IMR-90 (cell line): Measurements from ENCODE around the gene ZFYVE28. TPM values are rescaled to one million over a fixed set of nuclear protein-coding genes. Genes with fewer than 3 reads are reported as not detected.
A peak's percentile ranks its signal among the peaks of the same experiment; 100 is the strongest.

Source experiments
- ATAC-seq: fragments of 200-7000 bp; cut with Tn5 transposase; 2 replicates; pipeline ENCODE4 v1.9.1; 2020; ENCODE audit warnings: low read depth, mild to moderate bottlenecking, moderate library complexity
- BruUV-seq: library from RNA; stranded (reverse); fragments of 400-500 nt; replicated peaks from 2 replicates; lab custom pipeline; 2021; lab: Mats Ljungman, UMichigan
- CTCF ChIA-PET: fragments of 300-600 bp; formaldehyde crosslinking; extraction: SDS; loops from one replicate; lab custom pipeline; 2021; ENCODE audit warnings: antibody characterized with exemption; lab: Yijun Ruan, JAX
- POLR2A ChIA-PET: fragments of 300-600 bp; sonication (Branson Sonifier 250); formaldehyde crosslinking; loops from one replicate; lab custom pipeline; 2022; ENCODE audit warnings: antibody characterized with exemption; ENCODE audit not compliant: unreplicated experiment; lab: Charles Lee
- DNase-seq: peaks from one replicate; pipeline ENCODE4 v3.0.0; 2013
- H2AFZ ChIP-seq: replicated peaks from 2 replicates; pipeline ENCODE3; 2013; ENCODE audit warnings: low read length, mild to moderate bottlenecking; ENCODE audit not compliant: poor library complexity
- H2AK5ac ChIP-seq: 2 replicates; pipeline ENCODE4 v1.6.1; 2013; ENCODE audit warnings: low read depth, low read length, inconsistent platforms
- H2AK9ac ChIP-seq: replicated peaks from 2 replicates; pipeline ENCODE3; 2013; ENCODE audit warnings: mild to moderate bottlenecking, low read depth, low read length, moderate library complexity; ENCODE audit not compliant: poor library complexity
- H2BK120ac ChIP-seq: 2 replicates; pipeline ENCODE4 v1.6.1; 2013; ENCODE audit warnings: low read depth, low read length, inconsistent platforms
- H2BK15ac ChIP-seq: 3 replicates; pipeline ENCODE4 v1.6.1; 2013; ENCODE audit warnings: low read depth, low read length, inconsistent platforms
- H2BK20ac ChIP-seq: 2 replicates; pipeline ENCODE4 v1.6.1; 2013; ENCODE audit warnings: low read depth, mild to moderate bottlenecking, inconsistent platforms, low read length, moderate library complexity
- H2BK5ac ChIP-seq: 2 replicates; pipeline ENCODE4 v1.6.1; 2013; ENCODE audit warnings: mild to moderate bottlenecking, low read depth, low read length, inconsistent platforms; ENCODE audit not compliant: poor library complexity, severe bottlenecking
- H3K14ac ChIP-seq: replicated peaks from 2 replicates; pipeline ENCODE4 v1.6.1; 2013; ENCODE audit warnings: low read depth, low read length, inconsistent platforms
- H3K18ac ChIP-seq: 2 replicates; pipeline ENCODE4 v1.6.1; 2013; ENCODE audit warnings: low read depth, low read length, control low read depth
- H3K23ac ChIP-seq: 2 replicates; pipeline ENCODE4 v1.6.1; 2013; ENCODE audit warnings: low read depth, low read length, inconsistent platforms
- H3K27ac ChIP-seq: 2 replicates; pipeline ENCODE4 v1.5.1; 2013; ENCODE audit warnings: mild to moderate bottlenecking, control low read depth, low read length; ENCODE audit not compliant: insufficient read depth
- H3K27me3 ChIP-seq: 2 replicates; pipeline ENCODE4 v1.6.1; 2013; ENCODE audit warnings: low read length; ENCODE audit not compliant: control insufficient read depth, insufficient read depth
- H3K36me3 ChIP-seq: 2 replicates; pipeline ENCODE4 v1.6.1; 2013; ENCODE audit warnings: low read length, mixed read lengths; ENCODE audit not compliant: control insufficient read depth, insufficient read depth
- H3K4ac ChIP-seq: 2 replicates; pipeline ENCODE4 v1.6.1; 2013; ENCODE audit warnings: low read depth, low read length, inconsistent platforms
- H3K4me1 ChIP-seq: 2 replicates; pipeline ENCODE4 v1.6.1; 2013; ENCODE audit warnings: low read length, mixed read lengths; ENCODE audit not compliant: control insufficient read depth, insufficient read depth
- H3K4me2 ChIP-seq: 2 replicates; pipeline ENCODE4 v1.6.1; 2013; ENCODE audit warnings: low read depth, mild to moderate bottlenecking, control low read depth, low read length, moderate library complexity
- H3K4me3 ChIP-seq: 2 replicates; pipeline ENCODE4 v1.5.1; 2013; ENCODE audit warnings: low read depth, mild to moderate bottlenecking, control low read depth, low read length, moderate library complexity; ENCODE audit not compliant: insufficient read depth
- H3K56ac ChIP-seq: 2 replicates; pipeline ENCODE4 v1.6.1; 2013; ENCODE audit warnings: low read length, inconsistent platforms; ENCODE audit not compliant: insufficient read depth; ENCODE audit errors: extremely low read depth
- H3K79me1 ChIP-seq, 2 experiments: 2 replicates each; pipeline ENCODE4 v1.6.1; 2013; ENCODE audit warnings: low read length in 2 of 2, inconsistent platforms in 1 of 2, low read depth in 1 of 2
- H3K9ac ChIP-seq: 2 replicates; pipeline ENCODE4 v1.6.1; 2013; ENCODE audit warnings: low read depth, low read length, control low read depth
- H3K9me1 ChIP-seq: 2 replicates; pipeline ENCODE4 v1.6.1; 2013; ENCODE audit warnings: low read length, inconsistent platforms; ENCODE audit not compliant: insufficient read depth
- H3K9me3 ChIP-seq: 2 replicates; pipeline ENCODE4 v1.6.1; 2013; ENCODE audit warnings: low read length; ENCODE audit not compliant: control insufficient read depth, insufficient read depth
- H4K20me1 ChIP-seq: 2 replicates; pipeline ENCODE4 v1.6.1; 2013; ENCODE audit warnings: low read length, inconsistent platforms; ENCODE audit not compliant: insufficient read depth
- H4K5ac ChIP-seq: 2 replicates; pipeline ENCODE4 v1.6.1; 2013; ENCODE audit warnings: mild to moderate bottlenecking, low read depth, low read length, control low read depth
- H4K8ac ChIP-seq, 2 experiments: 2 replicates each; pipeline ENCODE4 v1.6.1; 2013; ENCODE audit warnings: low read depth in 2 of 2, low read length in 2 of 2, control low read depth in 1 of 2, inconsistent platforms in 1 of 2
- H4K91ac ChIP-seq: 2 replicates; pipeline ENCODE4 v1.6.1; 2013; ENCODE audit warnings: low read depth, low read length, inconsistent platforms; ENCODE audit not compliant: insufficient read depth
- CEBPB ChIP-seq: IDR thresholded peaks from 2 replicates; pipeline ENCODE4 v1.6.1; 2012; ENCODE audit warnings: low read depth, low read length, improper control_type of control experiment
- MAFK ChIP-seq: IDR thresholded peaks from 2 replicates; pipeline ENCODE4 v1.6.1; 2012; ENCODE audit warnings: low read depth, low read length, improper control_type of control experiment
- MAZ ChIP-seq: IDR thresholded peaks from 2 replicates; pipeline ENCODE4 v1.6.1; 2012; ENCODE audit warnings: low read depth, mild to moderate bottlenecking, low read length, improper control_type of control experiment, moderate library complexity, borderline replicate concordance
- MXI1 ChIP-seq: IDR thresholded peaks from 2 replicates; pipeline ENCODE4 v1.6.1; 2012; ENCODE audit warnings: low read depth, mild to moderate bottlenecking, low read length, moderate library complexity, borderline replicate concordance
- POLR2A ChIP-seq: IDR thresholded peaks from 2 replicates; pipeline ENCODE4 v1.6.1; 2012; ENCODE audit warnings: mild to moderate bottlenecking, low read depth, low read length
- RAD21 ChIP-seq: IDR thresholded peaks from 2 replicates; pipeline ENCODE4 v1.6.1; 2012; ENCODE audit warnings: low read length, improper control_type of control experiment
- RFX5 ChIP-seq: IDR thresholded peaks from 2 replicates; pipeline ENCODE4 v1.8.0; 2012; ENCODE audit warnings: low read depth, mild to moderate bottlenecking, low read length, moderate library complexity
- WGBS, 2 experiments: methylation state at CpG; one replicate each; pipeline versions ENCODE4 v1.1.5 to v1.1.7; 2013; ENCODE audit warnings: missing lambda C conversion rate in 2 of 2; ENCODE audit not compliant: insufficient read length in 1 of 2; ENCODE audit errors: extremely low coverage in 2 of 2; 5-methylcytosine and 5-hydroxymethylcytosine counted together
- dilution Hi-C: fragments of 300-500 bp; cut with HindIII; formaldehyde crosslinking; loops from one replicate; pipeline ENCODE4 v1.14.3; 2018; ENCODE audit warnings: low sequenced_read_pairs; ENCODE audit not compliant: unreplicated experiment
- in situ Hi-C: fragments of 300-500 bp; cut with MboI; formaldehyde crosslinking; loops from 3 replicates; pipeline ENCODE4 v1.14.3; 2019; ENCODE audit warnings: low sequenced_read_pairs, inconsistent platforms, mixed read lengths
- intact Hi-C: fragments of 100-400 bp; cut with micrococcal nuclease; formaldehyde crosslinking; loops from 2 replicates; pipeline ENCODE4 v1.10.0; 2022
- polyA plus RNA-seq, 3 experiments: library from polyadenylated mRNA; depleted of rRNA; stranded (reverse); fragments of >200 nt; gene quantifications; 2 replicates each; pipeline ENCODE4 v1.2.3, GENCODE V29; 2012; ENCODE audit warnings: low replicate concordance in 1 of 3
- total RNA-seq: library from RNA; depleted of rRNA; stranded (reverse); fragments of >200 nt; gene quantifications from 2 replicates; pipeline ENCODE4 v1.2.3, GENCODE V29; 2012

ZFYVE28 gene
- total and polyA plus RNA-seq, 2 of the 4 experiments (the other 2 are of a cell fraction), result 0.36 to 1.2 TPM

DNA sequence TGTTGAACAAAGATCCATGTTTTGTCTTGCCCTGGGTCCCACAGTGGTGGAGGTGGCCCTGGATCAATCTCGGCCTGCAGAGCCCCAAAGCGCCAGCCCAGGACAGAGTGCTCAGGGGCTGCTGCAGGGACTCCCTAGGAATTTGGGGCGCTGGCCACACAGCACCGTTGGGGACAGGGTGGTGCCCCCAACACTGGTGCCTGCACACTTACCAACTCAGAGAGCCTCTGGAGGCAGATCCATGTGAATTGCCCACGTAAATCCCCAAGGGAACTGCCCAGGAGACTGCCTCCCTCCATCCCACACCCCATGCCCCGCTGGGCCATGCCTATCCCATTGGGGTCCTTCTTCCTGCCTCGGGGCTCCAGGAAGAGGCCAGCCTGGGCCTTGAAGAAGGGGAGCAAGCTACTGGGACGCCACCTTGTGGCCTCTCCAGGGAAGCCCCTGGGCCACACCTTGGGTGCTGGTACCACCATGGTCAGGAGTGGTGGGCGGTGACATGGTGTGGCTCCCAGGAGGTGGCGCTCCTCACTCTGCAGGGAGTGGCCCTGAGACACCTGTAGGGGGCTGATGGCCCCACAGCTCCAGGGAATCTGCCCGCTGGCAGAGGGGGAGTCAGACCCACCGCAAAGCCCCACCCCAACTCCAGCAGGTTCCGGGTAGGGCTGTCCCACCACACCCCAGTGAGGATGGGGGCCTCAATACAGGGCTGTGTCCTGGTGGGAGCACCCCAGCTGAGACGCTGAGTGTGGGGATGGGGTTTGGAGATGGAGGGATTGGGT, 23.1 kb upstream of the ZFYVE28 start (continued):
- TF ChIP-seq MXI1, result no peak

DNA sequence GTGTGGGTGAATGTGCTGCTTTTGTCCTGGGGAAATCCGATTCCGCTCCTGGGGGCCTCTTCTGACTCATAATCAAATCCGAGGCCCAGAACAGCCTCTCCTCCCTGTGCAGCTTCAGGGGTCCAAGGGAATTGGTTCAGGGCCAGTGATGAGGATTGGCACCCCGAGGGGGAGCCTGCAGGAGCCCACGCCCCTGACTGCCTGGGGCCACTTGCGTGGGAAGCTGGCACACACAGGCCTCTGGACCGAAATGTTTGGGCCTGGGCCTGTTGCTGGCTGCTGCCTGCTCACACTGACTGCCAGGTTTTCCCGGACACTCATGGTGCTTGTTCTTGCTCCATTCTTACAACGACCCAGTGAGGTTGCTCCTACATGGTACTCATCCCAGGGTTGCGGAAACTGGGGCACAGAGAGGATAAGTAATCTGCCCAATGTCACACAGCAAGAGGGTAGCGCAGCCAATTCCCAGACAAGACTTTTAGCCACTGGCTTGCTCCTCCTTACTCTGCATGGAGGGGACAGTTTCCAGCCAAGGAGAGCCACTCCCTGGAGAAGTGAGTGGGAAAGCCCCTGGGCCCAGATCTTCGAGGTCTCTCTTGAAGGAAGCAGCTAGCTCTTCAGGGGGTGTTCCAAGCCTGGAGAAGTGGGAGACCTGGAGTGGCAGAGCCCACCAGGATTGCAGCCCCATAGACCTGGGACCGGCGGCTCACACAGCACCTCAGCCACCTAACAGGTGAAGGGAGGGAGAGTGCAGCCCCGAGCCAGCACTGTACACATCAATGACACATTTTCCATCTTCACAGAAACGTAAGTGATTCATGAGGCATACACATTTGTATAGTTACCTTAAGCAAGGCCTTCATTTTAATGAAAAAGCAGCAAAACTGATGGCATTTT, 20.6 kb upstream of the ZFYVE28 start:
- Histone ChIP-seq H2AFZ (peak overlapping the region; percentile 29), H3K36me3 (no peaks in the 10 kb centered on the region), H3K27ac (no peak overlapping the region), H2BK5ac (no peak overlapping the region), H2AK9ac (peak overlapping the region; percentile 45), H2BK15ac (no peak overlapping the region), H3K4ac (no peak overlapping the region), H3K56ac (no peak overlapping the region), H4K91ac (no peak overlapping the region), H3K79me1 (no peaks in the 10 kb centered on the region), H3K23ac (no peak overlapping the region), H3K9ac (no peak overlapping the region), H3K4me2 (no peak overlapping the region), H3K9me3 (no peaks in the 10 kb centered on the region), H3K4me1 (no peaks in the 10 kb centered on the region; the same call in 1 of the 2 replicates), H3K4me3 (no peak overlapping the region), H4K20me1 (no peaks in the 10 kb centered on the region), H2BK20ac (no peak overlapping the region), H3K27me3 (peaks cover 2% of the 10 kb centered on the region; the same call in 1 of the 2 replicates), H3K18ac (no peak overlapping the region), H2AK5ac (no peak overlapping the region), H4K5ac (no peak overlapping the region), H3K14ac (no peak overlapping the region), H2BK120ac (no peak overlapping the region), H4K8ac (no peak overlapping the region), H3K9me1 (no peaks in the 10 kb centered on the region)
- intact Hi-C loops (no loop called here), in situ Hi-C loops (no loop called here), dilution Hi-C loops (no loop called here)
- no peak for DNase-seq
- POLR2A ChIA-PET, result no interaction called here
- no TSS peak for BruUV-seq
- 68% methylated on average over 6 of the region's 16 CpGs; no CpG with 5 or more reads in 1 of the 2 experiments for WGBS, 2 experiments
- ATAC-seq, result no peak
- CTCF ChIA-PET, result interaction anchor here (0.7 kb wide), 2 partner anchors 206 to 218 kb away, joined by 4 to 5 read pairs; no protein-coding TSS in a partner anchor
- TF ChIP-seq POLR2A (no peak), MXI1 (no peak), RAD21 (no peak), MAZ (no peak), CEBPB (no peak), RFX5 (no peak), MAFK (no peak)
